Measurements from ENCODE around the gene LRG1.

Gene LRG1

GRCh38 chr19:4496304-4496703 is 43.5 kb downstream of the LRG1 start:
- Histone ChIP-seq H3K79me2 (ENCODE audit: insufficient read depth, low read depth) (no peaks in the 10 kb centered on the region), H4K20me1 (ENCODE audit: insufficient read depth) (no peaks in the 10 kb centered on the region), H3K9ac (no peak overlapping the region), H3K27me3 (ENCODE audit: insufficient read depth, low read depth) (no peaks in the 10 kb centered on the region), H3K4me3 (IDR thresholded peaks at IDR 0.05; ENCODE audit: insufficient read depth, low read depth, low read length) (no peak overlapping the region), H3K4me2 (no peak overlapping the region), H3K4me1 (ENCODE audit: low read depth, poor library complexity, severe bottlenecking) (no peaks in the 10 kb centered on the region), H3K27ac (no peak overlapping the region), H3K36me3 (ENCODE audit: insufficient read depth) (no peaks in the 10 kb centered on the region), H2AFZ (ENCODE audit: low read depth) (no peak overlapping the region)
- no peak for TF ChIP-seq CTCF (conservative IDR thresholded peaks at IDR 0.05; ENCODE audit: low read depth, low read length)

GRCh38 chr19:4495471-4495870 is 44.4 kb downstream of the LRG1 start:
- Histone ChIP-seq H3K27ac (no peak overlapping the region), H3K36me3 (ENCODE audit: insufficient read depth) (no peaks in the 10 kb centered on the region)

DNA sequence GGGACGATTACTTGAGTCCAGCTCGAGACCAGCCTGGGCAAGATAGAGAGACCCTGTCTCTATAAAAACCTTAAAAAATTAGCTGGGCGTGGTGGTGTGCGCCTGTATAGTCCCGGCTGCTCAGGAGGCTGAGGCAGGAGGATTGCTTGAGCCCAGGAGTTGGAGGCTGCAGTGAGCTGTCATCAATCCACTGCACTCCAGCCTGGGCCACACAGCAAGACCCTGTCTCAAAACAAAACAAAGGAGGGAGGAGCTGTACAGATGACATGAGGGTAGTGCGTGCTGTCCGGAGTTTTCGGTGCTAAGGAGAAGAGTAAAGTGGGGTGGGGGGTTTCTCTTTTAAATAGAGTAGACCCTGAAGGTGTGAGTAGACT is 45.2 kb downstream of the LRG1 start:
- H3K4me2 ChIP-seq = no peak overlapping the region
- H3K79me2 ChIP-seq (ENCODE audit: insufficient read depth, low read depth) = no peaks in the 10 kb centered on the region
- H3K36me3 ChIP-seq (ENCODE audit: insufficient read depth) = no peaks in the 10 kb centered on the region
- no peaks in the 10 kb centered on the region for H3K27me3 ChIP-seq (ENCODE audit: insufficient read depth, low read depth)
- H3K4me3 ChIP-seq (IDR thresholded peaks at IDR 0.05; ENCODE audit: insufficient read depth, low read depth, low read length) = no peak overlapping the region
- no peaks in the 10 kb centered on the region for H3K4me1 ChIP-seq (ENCODE audit: low read depth, poor library complexity, severe bottlenecking)
- no peak overlapping the region for H3K27ac ChIP-seq
- H4K20me1 ChIP-seq (ENCODE audit: insufficient read depth) = no peaks in the 10 kb centered on the region
- no peak overlapping the region for H2AFZ ChIP-seq (ENCODE audit: low read depth)
- H3K9ac ChIP-seq = no peak overlapping the region
- TF ChIP-seq CTCF (conservative IDR thresholded peaks at IDR 0.05; ENCODE audit: low read depth, low read length) = no peak

More at GRCh38 chr19:4495471-4495870, 44.4 kb downstream of the LRG1 start:
- Histone ChIP-seq H4K20me1 (ENCODE audit: insufficient read depth) (no peaks in the 10 kb centered on the region), H3K9ac (no peak overlapping the region), H3K4me2 (no peak overlapping the region), H2AFZ (ENCODE audit: low read depth) (no peak overlapping the region), H3K4me1 (ENCODE audit: low read depth, poor library complexity, severe bottlenecking) (no peaks in the 10 kb centered on the region), H3K27me3 (ENCODE audit: insufficient read depth, low read depth) (no peaks in the 10 kb centered on the region), H3K4me3 (IDR thresholded peaks at IDR 0.05; ENCODE audit: insufficient read depth, low read depth, low read length) (no peak overlapping the region), H3K79me2 (ENCODE audit: insufficient read depth, low read depth) (no peaks in the 10 kb centered on the region)
- no peak for TF ChIP-seq CTCF (conservative IDR thresholded peaks at IDR 0.05; ENCODE audit: low read depth, low read length)

DNA sequence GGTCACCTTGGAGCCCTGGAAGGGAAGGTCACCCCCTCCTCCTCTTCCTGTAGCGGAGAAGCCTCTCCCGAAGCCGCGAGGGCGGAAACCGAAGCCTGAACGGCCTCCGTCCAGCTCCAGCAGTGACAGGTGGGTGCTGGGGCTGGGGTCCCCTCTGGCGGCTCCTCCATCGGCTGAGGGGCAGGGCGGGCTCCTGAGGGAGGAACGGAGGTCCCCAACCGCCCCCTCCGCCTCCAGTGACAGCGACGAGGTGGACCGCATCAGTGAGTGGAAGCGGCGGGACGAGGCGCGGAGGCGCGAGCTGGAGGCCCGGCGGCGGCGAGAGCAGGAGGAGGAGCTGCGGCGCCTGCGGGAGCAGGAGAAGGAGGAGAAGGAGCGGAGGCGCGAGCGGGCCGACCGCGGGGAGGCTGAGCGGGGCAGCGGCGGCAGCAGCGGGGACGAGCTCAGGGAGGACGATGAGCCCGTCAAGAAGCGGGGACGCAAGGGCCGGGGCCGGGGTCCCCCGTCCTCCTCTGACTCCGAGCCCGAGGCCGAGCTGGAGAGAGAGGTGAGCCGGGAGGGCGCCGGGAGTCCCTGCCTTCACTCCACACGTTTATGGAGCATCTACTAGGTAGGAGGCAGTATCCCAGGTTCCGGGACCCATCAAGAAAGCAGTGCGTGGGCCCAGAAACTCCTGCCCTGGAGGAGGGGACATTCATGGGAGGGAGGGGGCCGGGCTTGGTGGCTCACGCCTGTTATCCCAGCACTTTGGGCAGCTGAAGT is 45.7 kb downstream of the LRG1 start:
- H3K4me2 ChIP-seq = no peak overlapping the region
- TF ChIP-seq CTCF (conservative IDR thresholded peaks at IDR 0.05; ENCODE audit: low read depth, low read length) = no peak
- no peaks in the 10 kb centered on the region for H3K79me2 ChIP-seq (ENCODE audit: insufficient read depth, low read depth)
- H4K20me1 ChIP-seq (ENCODE audit: insufficient read depth) = no peaks in the 10 kb centered on the region
- no peaks in the 10 kb centered on the region for H3K36me3 ChIP-seq (ENCODE audit: insufficient read depth)
- H3K9ac ChIP-seq = no peak overlapping the region
- H3K27me3 ChIP-seq (ENCODE audit: insufficient read depth, low read depth) = no peaks in the 10 kb centered on the region
- no peak overlapping the region for H3K4me3 ChIP-seq (IDR thresholded peaks at IDR 0.05; ENCODE audit: insufficient read depth, low read depth, low read length)
- no peak overlapping the region for H2AFZ ChIP-seq (ENCODE audit: low read depth)
- no peak overlapping the region for H3K27ac ChIP-seq
- no peaks in the 10 kb centered on the region for H3K4me1 ChIP-seq (ENCODE audit: low read depth, poor library complexity, severe bottlenecking)

Data from KMS-11 (cell line).